GM23338 (cell line): ENCODE results near the gene HTR4.

Source experiments
- CREB1 ChIP-seq: fragments of 250-450 bp; sonication (Bioruptor Pico); IDR thresholded peaks from 2 replicates; pipeline ENCODE4 v1.5.0; 2020; ENCODE audit warnings: low read depth, mild to moderate bottlenecking, moderate library complexity
- EZH2 ChIP-seq: fragments of 200-600 bp; sonication (generic); IDR thresholded peaks from one replicate; pipeline ENCODE4 v1.8.0; 2017; ENCODE audit warnings: antibody characterized with exemption, mild to moderate bottlenecking, low read depth; ENCODE audit not compliant: unreplicated experiment
- EZH2phosphoT487 ChIP-seq: fragments of 200-600 bp; sonication (generic); IDR thresholded peaks from one replicate; pipeline ENCODE4 v1.8.1; 2018; ENCODE audit warnings: antibody characterized with exemption; ENCODE audit not compliant: unreplicated experiment
- POLR2AphosphoS5 ChIP-seq: IDR thresholded peaks from 2 replicates; pipeline ENCODE4 v1.6.1; 2016; ENCODE audit warnings: antibody characterized with exemption, low read depth
- ZNF331 ChIP-seq: fragments of 250-450 bp; sonication (Bioruptor Pico); IDR thresholded peaks from 2 replicates; pipeline ENCODE4 v1.5.0; 2020; ENCODE audit warnings: low read depth, mild to moderate bottlenecking, moderate library complexity
- TF ChIP-seq, protein P1 (sequence below), 2 experiments: fragments of 200-600 bp in 1 of 2; sonication (generic) in 1 of 2; conservative IDR thresholded peaks; 2 replicates each; pipeline versions ENCODE4 v1.5.1 to v1.6.1; 2016 to 2017; ENCODE audit warnings: antibody characterized with exemption in 2 of 2, low read depth in 2 of 2, mild to moderate bottlenecking in 2 of 2, moderate library complexity in 1 of 2
- TF ChIP-seq, protein P2 (sequence below): IDR thresholded peaks from one replicate; pipeline ENCODE4 v1.6.1; 2018; ENCODE audit warnings: antibody characterized with exemption; ENCODE audit not compliant: unreplicated experiment

DNA sequence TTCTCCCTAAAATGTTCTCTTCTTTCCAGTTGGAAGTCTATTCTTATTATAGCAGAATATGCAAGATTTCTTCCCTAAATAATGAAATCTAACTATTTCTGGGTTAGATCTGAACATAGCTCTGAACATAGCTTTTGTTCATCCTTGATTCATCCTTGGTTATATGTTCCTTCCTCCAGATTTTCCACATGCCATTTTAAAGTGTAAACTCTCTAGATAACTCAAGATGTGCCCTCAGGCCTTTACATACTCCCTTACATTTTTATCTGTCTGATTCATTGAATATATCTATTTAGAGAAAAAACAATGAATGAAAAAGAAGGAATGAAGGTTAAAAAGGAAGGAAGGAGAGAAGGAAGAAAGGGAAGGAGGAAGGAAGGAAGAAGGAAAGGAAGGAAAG lies 169.7 kb downstream of the HTR4 start:
- TF ChIP-seq EZH2, result no peak
- no peak for TF ChIP-seq EZH2phosphoT487
- TF ChIP-seq, protein P1, sequence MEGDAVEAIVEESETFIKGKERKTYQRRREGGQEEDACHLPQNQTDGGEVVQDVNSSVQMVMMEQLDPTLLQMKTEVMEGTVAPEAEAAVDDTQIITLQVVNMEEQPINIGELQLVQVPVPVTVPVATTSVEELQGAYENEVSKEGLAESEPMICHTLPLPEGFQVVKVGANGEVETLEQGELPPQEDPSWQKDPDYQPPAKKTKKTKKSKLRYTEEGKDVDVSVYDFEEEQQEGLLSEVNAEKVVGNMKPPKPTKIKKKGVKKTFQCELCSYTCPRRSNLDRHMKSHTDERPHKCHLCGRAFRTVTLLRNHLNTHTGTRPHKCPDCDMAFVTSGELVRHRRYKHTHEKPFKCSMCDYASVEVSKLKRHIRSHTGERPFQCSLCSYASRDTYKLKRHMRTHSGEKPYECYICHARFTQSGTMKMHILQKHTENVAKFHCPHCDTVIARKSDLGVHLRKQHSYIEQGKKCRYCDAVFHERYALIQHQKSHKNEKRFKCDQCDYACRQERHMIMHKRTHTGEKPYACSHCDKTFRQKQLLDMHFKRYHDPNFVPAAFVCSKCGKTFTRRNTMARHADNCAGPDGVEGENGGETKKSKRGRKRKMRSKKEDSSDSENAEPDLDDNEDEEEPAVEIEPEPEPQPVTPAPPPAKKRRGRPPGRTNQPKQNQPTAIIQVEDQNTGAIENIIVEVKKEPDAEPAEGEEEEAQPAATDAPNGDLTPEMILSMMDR (conservative IDR thresholded peaks at IDR 0.05; ENCODE audit: low read depth in 2 of 2), result no peak
- TF ChIP-seq, protein P2, sequence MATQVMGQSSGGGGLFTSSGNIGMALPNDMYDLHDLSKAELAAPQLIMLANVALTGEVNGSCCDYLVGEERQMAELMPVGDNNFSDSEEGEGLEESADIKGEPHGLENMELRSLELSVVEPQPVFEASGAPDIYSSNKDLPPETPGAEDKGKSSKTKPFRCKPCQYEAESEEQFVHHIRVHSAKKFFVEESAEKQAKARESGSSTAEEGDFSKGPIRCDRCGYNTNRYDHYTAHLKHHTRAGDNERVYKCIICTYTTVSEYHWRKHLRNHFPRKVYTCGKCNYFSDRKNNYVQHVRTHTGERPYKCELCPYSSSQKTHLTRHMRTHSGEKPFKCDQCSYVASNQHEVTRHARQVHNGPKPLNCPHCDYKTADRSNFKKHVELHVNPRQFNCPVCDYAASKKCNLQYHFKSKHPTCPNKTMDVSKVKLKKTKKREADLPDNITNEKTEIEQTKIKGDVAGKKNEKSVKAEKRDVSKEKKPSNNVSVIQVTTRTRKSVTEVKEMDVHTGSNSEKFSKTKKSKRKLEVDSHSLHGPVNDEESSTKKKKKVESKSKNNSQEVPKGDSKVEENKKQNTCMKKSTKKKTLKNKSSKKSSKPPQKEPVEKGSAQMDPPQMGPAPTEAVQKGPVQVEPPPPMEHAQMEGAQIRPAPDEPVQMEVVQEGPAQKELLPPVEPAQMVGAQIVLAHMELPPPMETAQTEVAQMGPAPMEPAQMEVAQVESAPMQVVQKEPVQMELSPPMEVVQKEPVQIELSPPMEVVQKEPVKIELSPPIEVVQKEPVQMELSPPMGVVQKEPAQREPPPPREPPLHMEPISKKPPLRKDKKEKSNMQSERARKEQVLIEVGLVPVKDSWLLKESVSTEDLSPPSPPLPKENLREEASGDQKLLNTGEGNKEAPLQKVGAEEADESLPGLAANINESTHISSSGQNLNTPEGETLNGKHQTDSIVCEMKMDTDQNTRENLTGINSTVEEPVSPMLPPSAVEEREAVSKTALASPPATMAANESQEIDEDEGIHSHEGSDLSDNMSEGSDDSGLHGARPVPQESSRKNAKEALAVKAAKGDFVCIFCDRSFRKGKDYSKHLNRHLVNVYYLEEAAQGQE, result no peak
- TF ChIP-seq POLR2AphosphoS5, result no peak
- TF ChIP-seq ZNF331 (CRISPR knock-in tag), result no peak
- TF ChIP-seq CREB1 (CRISPR knock-in tag), result no peak
